ENCODE measurements around the gene LRRC8C.

DNA sequence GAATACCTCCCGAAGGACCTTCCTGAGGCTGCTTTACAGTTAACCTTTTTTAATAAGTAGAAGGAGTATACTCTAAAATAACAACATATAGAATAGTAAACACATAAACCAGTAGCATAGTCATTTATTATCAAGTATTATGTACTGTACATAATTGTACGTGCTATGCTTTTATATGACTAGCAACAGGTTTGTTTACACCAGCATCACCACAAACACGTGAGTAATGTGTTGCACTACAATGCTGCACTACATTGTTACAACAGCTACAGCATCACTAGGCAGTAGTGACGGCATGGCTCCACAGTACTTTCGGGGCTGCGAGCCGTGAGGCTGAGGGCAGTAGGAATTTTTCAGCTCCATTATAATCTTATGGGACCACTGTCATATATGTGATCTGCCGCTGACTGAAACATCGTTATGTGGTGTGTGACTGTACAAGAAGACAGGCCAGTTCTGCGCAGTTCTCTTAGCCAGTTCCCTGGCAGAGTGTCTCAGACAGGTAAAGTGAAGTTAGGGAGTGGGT is 105.1 kb downstream of the LRRC8C start:
- TF ChIP-seq CTCF (IDR thresholded peaks at IDR 0.05; ENCODE audit: low read depth, low read length, missing input control) (no peak), REST (IDR thresholded peaks at IDR 0.05) (no peak), RAD21 (IDR thresholded peaks at IDR 0.05) (no peak), TAF1 (conservative IDR thresholded peaks at IDR 0.05) (no peak), JUND (IDR thresholded peaks at IDR 0.05) (no peak), YY1 (IDR thresholded peaks at IDR 0.05) (no peak), FOXA1 (IDR thresholded peaks at IDR 0.05) (no peak), SP1 (IDR thresholded peaks at IDR 0.05) (no peak)
- TF ChIP-seq, protein P1, sequence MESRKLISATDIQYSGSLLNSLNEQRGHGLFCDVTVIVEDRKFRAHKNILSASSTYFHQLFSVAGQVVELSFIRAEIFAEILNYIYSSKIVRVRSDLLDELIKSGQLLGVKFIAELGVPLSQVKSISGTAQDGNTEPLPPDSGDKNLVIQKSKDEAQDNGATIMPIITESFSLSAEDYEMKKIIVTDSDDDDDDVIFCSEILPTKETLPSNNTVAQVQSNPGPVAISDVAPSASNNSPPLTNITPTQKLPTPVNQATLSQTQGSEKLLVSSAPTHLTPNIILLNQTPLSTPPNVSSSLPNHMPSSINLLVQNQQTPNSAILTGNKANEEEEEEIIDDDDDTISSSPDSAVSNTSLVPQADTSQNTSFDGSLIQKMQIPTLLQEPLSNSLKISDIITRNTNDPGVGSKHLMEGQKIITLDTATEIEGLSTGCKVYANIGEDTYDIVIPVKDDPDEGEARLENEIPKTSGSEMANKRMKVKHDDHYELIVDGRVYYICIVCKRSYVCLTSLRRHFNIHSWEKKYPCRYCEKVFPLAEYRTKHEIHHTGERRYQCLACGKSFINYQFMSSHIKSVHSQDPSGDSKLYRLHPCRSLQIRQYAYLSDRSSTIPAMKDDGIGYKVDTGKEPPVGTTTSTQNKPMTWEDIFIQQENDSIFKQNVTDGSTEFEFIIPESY (IDR thresholded peaks at IDR 0.05) = no peak

Data from liver (tissue), 3 donors.